Lung microvascular endothelial cell (primary cell): ENCODE measurements around the gene CYP19A1. TPM values are rescaled to one million over a fixed set of nuclear protein-coding genes. Genes with fewer than 3 reads are reported as not detected.
A peak's percentile ranks its signal among the peaks of the same experiment; 100 is the strongest.

Experiments
- DNase-seq, 2 donors: peaks; one replicate each; pipeline versions ENCODE4 v3.0.0 to v3.0.0-alpha.2; 2010; ENCODE audit warnings: low read depth in 2 of 2
- total RNA-seq: library from RNA; depleted of rRNA; stranded (reverse); fragments of >200 nt; gene quantifications from 2 replicates; pipeline ENCODE4 v1.2.1, GENCODE V29; 2014

Gene CYP19A1
- total RNA-seq, 1 donor from 2014 or later: not detected

- DNase-seq: no peak
Measured at GRCh38 chr15:51298620-51299019, 39.8 kb downstream of the CYP19A1 start.

DNA sequence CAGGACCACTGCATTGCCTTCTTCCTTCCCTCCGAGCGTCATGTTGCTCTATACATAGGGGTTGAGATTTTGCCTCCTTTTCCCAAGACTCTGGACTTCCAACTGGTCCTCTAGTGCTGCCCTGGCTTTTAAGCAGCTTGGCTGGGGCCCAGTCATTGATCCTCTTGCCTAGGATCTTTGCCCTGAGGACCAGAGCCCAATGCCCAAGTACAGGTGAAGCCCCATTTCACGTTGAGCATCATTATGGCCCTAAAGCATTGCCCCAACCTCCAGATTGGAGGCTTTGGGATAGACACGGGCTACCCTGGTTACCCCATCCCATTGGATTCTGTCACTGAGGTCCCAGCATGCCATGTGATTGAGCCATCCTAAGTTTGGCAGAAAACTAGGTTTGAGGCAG is 47.7 kb downstream of the CYP19A1 start:
- no peak for DNase-seq

DNA sequence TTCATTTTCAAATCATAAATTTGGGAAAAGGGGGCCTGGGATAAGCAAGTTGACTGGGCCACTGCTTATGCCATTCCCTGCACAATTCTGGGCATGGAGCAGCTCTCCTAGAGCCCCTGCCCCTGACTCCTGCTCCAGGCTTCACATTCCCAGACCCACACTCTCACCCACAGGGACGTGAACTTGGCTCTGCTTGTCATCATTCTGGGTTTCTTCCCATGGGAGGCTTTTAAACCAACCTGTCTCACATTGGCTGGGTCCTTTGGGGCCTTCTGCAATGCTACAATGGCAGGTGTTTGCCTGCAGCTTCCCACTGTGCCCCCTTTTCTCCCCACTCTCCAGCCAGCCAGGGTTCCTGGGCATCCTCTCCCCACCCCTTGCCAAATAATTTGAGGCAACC is 49.1 kb downstream of the CYP19A1 start:
- no peak for DNase-seq

DNA sequence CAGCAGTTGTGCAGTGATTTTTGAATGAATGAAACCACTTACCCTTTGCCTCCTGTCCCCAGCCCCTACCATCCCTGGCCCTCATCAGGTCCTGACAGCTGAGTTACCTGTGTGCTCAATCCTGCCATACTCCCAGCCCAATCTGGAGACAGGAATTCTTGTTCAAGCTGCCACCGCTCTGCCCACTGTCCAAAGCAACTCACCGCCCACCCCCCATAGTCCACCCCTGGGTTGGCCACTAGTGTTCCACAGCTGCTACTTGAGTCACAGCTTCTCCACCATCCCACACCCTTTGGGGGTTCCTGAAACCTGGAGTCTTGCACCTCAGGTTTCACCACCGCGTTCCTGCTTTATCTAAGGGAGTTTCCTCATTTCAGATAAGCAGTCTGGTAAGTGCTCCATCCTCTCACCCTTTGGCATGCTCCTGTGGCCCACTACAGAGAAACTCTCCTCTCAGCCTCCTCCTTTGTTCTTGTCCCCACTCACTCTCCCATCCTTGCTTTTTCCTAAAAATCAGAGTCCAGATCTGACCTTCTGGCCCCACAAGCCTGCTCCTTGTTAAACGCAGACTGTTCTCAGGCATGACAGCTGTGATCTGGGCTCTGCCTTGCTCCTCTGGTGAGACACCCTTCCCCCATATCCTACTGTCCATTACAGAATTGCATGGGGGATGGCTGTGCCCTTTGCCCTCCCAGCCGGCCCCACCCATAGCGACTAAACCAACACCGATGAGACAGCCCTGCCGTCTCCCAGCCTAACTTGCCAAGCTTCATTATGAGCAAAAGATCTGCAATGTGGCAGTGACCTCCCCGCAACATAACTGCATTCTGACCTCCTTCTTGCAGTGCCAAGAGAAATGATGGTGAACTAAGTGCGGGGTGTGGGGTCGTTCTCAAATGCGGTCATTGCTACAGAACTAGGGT is 50.0 kb downstream of the CYP19A1 start:
- no peak for DNase-seq

DNA sequence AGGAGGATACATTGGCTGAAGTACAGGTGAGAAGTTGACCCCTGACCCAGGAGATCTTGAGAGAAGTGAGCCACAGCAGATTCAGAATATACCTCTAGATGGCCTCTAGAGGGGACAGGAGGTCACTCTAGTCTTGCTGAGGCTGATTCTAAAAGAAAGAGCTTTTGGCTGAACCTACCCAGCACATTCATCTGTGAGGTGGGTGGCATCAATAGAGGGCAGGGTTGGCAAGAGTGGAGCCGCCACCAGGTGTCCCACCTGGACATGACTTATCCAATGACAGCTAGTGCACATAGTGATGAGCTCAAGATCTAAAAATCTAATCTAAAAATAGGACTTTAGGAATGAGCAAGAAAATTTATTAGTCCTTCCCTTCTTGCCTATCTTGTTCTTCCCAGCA is 51.6 kb downstream of the CYP19A1 start:
- DNase-seq: no peak

- no peak for DNase-seq
Measured at GRCh38 chr15:51285399-51285798, 53.0 kb downstream of the CYP19A1 start.

- no peak for DNase-seq
Measured at GRCh38 chr15:51284871-51285270, 53.5 kb downstream of the CYP19A1 start.

GRCh38 chr15:51283026-51283425 is 55.4 kb downstream of the CYP19A1 start:
- DNase-seq: no peak

DNA sequence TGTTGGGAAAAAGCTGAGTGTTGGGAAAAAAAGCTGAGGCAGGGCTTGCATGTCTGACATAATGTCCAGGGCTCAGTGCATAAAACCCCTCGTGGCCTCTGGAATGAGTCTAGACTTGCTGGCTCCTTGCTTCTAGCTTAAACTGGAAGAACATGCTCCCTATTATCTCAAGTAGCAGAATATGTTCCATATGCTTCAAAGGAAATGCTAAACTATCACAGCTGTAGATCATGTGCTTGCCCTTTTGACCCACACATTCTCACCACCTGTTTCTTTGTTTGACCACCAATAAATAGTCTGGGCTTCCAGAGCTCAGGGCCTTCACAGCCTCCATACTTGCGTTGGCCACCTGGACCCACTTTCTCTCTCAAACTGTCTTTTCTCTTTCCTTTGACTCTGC is 56.2 kb downstream of the CYP19A1 start:
- peak in 1 of 2 donors; percentile 41 for DNase-seq

DNA sequence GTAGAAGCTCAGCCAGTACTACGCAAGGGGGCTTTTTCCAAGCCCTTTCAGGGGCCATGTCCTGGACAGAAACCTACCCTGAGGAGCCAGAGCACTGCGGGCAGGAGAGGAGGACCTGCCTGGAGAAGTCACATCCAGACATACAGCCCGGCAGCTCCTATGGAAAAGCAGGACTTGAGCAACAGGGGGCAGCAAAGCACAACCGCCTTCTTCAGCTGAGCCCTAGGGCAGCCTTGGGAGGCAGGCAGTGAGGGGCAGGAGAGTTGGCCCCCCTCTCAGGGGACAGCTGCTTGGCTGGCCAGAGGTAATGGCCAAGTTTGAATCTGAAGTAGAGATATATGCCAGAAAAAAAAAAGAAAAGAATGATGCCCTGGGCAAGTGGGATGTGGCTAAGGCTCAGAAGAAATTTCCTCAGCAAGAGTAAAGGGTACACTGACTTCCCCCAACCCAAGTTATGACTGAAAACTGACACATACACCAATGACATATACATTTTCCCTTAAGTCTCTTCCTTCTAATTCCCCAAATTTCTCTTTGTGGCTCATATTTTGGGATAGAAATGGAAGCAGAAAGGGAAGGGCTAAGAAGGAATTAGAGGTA is 56.9 kb downstream of the CYP19A1 start:
- DNase-seq: peak; percentile 70 to 73

DNA sequence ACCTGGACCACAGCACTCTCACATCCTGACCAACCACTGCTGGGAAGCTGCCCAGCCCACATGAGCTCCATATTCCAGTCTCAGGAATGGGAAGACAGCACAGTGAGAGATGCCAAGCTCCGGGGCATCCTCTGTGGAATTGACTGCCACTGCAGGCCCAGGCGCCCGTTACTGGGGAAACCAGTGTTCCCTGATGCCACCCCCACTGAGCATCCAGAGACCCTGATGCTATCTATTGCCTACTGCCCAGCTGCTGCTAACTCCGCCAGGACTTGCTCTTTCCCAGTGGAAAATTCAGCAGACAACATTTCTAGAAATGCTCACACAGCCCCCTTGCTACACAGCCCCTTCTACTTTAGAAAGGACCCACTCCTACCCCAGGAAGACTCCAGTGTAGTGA is 57.6 kb downstream of the CYP19A1 start:
- no peak for DNase-seq

DNA sequence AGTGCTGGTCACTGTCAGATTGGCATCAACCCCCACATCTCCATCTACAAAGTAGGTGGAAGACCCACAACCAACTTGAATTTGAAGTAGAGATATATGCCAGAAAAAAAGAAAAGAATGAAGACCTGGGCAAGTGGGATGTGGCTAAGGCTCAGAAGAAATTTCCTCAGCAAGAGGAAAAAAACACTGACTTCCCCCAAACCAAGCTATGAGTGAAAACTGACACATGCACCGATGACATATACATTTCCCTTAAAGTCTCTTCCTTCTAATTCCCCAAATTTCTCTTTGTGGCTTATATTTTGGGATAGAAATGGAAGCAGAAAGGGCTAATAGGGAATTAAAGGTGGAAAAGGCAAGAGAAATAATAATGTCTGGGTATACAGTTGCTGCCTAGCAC is 59.0 kb downstream of the CYP19A1 start:
- DNase-seq: no peak

- DNase-seq: no peak
Measured at GRCh38 chr15:51277101-51277500, 61.3 kb downstream of the CYP19A1 start.

DNA sequence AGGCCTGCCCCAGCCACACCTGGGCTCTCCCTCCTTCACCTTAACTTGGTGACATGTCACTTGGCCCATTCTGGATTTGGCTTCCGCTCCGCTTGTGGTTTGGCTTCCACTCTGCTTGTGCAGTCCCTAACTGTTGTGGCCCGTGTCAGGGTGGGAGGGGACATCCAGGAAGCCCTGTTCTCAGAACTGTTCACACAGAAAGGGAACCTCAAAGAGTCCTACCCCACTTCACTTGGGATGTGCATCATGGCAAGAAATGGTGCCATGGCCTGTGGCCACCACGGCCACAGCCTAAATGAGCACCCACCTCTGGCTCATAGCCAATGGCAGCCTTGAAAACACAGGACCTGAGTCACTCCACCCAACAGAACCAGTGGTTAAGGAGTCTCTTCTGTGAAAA is 63.4 kb downstream of the CYP19A1 start:
- no peak for DNase-seq

DNA sequence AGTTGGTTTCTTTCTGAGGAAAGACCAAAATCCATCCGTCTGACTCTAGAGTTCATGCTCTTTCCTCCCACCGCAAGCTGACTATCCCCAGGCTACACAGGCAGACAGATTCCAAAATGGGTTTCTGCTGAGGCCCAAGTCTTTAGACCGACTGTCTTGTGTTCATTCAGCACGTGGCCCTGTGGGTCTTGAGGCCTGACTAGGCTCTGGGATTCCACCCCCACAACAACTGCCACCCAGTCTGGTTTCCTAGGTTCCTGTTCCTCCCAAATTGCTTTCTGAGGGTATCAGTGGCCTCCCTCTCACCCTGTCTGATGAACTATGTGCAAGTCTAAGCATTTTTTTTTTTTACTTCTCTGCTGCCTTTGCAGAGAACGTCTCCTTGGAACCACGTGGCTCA is 67.7 kb downstream of the CYP19A1 start:
- DNase-seq: no peak

DNA sequence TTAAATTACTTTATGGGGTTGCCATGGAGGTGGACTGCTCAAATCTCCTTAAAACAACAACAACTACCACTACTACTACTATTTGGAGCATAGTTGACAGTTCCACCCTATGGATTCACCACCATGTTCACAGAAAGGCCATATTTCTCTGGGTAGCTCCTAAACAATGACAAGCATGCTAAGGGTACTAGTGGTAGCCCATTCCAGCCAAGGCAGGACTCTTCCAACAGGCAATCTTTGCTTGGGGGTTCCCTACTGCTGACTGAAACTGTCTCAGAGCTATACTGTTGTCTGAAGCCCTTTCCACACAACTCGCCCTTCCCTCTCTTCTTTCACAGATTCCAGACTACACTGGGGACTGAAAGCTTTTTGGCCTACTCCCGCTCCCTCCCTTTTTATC is 68.9 kb downstream of the CYP19A1 start:
- DNase-seq: no peak

- DNase-seq: no peak
Measured at GRCh38 chr15:51267703-51268083, 70.7 kb downstream of the CYP19A1 start.

DNA sequence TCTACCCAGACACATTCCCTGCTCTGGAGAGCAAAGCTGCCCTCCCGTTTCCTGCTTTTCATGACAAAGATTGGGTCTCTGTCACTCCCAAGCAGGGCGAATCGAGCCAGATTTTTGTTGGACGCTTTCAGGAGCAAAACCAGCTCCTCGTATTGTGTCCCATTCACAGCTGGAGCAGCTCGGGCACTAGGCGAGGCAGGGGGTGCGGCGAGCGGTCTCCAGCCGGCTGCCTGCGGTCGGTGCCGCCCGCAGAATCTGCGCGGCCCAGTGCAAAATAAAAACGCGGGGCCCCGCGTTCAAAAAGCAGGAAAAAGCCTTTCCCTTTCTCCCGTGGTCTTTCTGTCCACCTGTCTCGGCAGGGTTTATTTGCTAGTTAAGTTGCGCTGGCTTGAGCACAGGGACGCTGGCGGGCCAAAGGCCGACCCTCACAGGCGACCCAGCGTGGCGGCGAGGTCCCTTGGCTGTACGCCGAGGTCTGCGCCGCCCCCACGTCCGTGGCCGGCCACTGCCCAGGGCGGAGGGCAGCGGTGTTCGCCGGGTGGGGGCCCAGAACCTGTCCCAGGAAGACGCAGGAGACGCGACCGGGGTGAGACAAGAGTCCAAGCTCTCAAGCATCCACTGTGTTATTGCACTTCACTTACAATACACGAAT is 71.2 kb downstream of the CYP19A1 start:
- no peak for DNase-seq

DNA sequence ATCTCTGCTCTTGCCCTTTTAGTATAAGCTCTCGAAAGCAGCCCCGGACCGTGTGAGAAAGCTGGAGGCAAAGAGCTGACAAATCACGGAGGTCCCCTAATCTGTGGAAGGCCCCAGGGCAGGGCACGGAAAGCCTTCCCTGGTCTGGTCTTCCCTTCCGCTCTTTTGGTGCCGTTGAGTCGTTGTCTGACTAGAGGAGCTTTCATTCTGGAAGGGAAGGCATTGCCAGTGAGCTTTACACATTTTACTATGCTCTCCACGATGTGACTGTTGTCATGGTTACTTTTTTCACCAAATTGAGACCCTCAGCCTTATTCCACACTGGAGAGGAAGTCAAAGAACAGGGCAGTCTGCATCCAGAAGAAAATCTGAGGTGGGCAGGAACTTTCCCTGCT is 71.7 kb downstream of the CYP19A1 start:
- no peak for DNase-seq

DNA sequence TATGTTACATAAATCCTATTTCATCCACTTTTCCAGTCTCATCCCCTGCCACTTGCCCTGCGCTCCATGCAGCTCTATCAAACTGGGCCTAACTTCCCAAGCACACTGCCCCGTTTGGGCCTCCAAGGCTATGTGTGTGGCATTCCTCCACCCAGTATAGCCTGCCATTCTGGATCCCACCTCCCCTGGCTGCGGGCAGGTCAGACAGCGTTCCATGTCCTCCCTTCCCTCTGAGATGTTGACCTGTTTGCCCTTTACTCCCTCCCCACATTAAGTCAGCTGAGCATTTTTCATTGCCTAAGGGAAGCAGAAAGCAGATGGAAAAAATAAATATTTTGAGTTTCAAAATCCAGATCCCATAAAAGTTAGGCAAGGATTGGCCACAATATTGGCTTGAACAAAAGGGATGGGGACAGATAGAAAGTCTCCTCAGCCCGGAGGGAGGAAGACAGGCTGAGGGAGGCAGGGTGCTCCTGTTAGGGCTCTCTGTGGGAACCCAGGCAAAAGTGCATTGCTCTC is 73.3 kb downstream of the CYP19A1 start:
- no peak for DNase-seq

- DNase-seq: no peak
Measured at GRCh38 chr15:51263726-51264125, 74.7 kb downstream of the CYP19A1 start.

- no peak for DNase-seq
Measured at GRCh38 chr15:51263116-51263515, 75.3 kb downstream of the CYP19A1 start.
